Fibroblast of skin of left biceps (primary cell): ENCODE measurements around the gene CPT1B.
"Not testable (repeated sequence)": the region's sequence is repeated elsewhere in the genome, so short reads cannot be mapped to it uniquely, and the experiment has no call there.

Experiments used
- DNase-seq, 2 experiments: peaks; one replicate each; pipeline ENCODE4 v3.0.0-alpha.2; 2013; ENCODE audit warnings: low read depth in 2 of 2

The CPT1B gene

GRCh38 chr22:50577987-50578775 lies at the start of gene CPT1B:
CPT1B (minus strand) TSS chr22:50578427; CDS start chr22:50577915, 512 bp downstream.
- no peak for DNase-seq

GRCh38 chr22:50626850-50627641 lies 48.8 kb upstream of the CPT1B start:
- DNase-seq, result no peak

GRCh38 chr22:50626314-50626849 lies 48.2 kb upstream of the CPT1B start:
- no peak for DNase-seq

- DNase-seq, result no peak
These were observed 47.5 kb upstream of the CPT1B start for GRCh38 chr22:50625568-50626313.

GRCh38 chr22:50625131-50625567 lies 46.9 kb upstream of the CPT1B start:
- DNase-seq, result no peak

- no peak for DNase-seq
These were observed 46.3 kb upstream of the CPT1B start for GRCh38 chr22:50624347-50625130.

- DNase-seq, result no peak
These were observed 44.6 kb upstream of the CPT1B start for GRCh38 chr22:50622723-50623327.

- no peak for DNase-seq
These were observed 43.9 kb upstream of the CPT1B start for GRCh38 chr22:50621948-50622722.

GRCh38 chr22:50621356-50621880 lies 43.2 kb upstream of the CPT1B start:
- DNase-seq, result no peak

- peak in 1 of 2 experiments; percentile 33 for DNase-seq
These were observed 42.5 kb upstream of the CPT1B start for GRCh38 chr22:50620593-50621355.

- not testable (repeated sequence) for DNase-seq
These were observed 36.1 kb upstream of the CPT1B start for GRCh38 chr22:50614296-50614695.

- no peak for DNase-seq
These were observed 35.2 kb upstream of the CPT1B start for GRCh38 chr22:50613291-50613981.

- no peak for DNase-seq
These were observed 34.4 kb upstream of the CPT1B start for GRCh38 chr22:50612528-50613221.

- DNase-seq, result no peak
These were observed 33.9 kb upstream of the CPT1B start for GRCh38 chr22:50612168-50612527.

- DNase-seq, result no peak
These were observed 33.3 kb upstream of the CPT1B start for GRCh38 chr22:50611341-50612060.

GRCh38 chr22:50610581-50610980 lies 32.4 kb upstream of the CPT1B start:
- no peak for DNase-seq

GRCh38 chr22:50610041-50610451 lies 31.8 kb upstream of the CPT1B start:
- DNase-seq, result no peak
